ENCODE results near the gene ANKRD66. TPM values are rescaled to one million over a fixed set of nuclear protein-coding genes. Genes with fewer than 3 reads are reported as not detected.

ANKRD66 gene
- polyA plus RNA-seq, 1 of the 3 experiments (the other 2 are of a cell fraction): not detected

- Histone ChIP-seq H3K9ac (no peak overlapping the region), H3F3A (replicated peaks; ENCODE audit: insufficient read depth) (no peaks in the 10 kb centered on the region), H3K9me2 (no peaks in the 10 kb centered on the region), H3K36me3 (replicated peaks in 1 of 2; ENCODE audit: control insufficient read depth in 1 of 2, insufficient read depth in 2 of 2, low read length in 1 of 2) (no peaks in the 10 kb centered on the region), H4K20me1 (ENCODE audit: insufficient read depth) (no peaks in the 10 kb centered on the region), H3K79me2 (ENCODE audit: insufficient read depth) (no peaks in the 10 kb centered on the region), H3K4me1 (ENCODE audit: control insufficient read depth in 1 of 2, insufficient read depth in 2 of 2, low read depth in 1 of 2, low read length in 1 of 2) (no peaks in the 10 kb centered on the region), H3K4me2 (no peak overlapping the region), H3K27me3 (ENCODE audit: insufficient read depth) (no peaks in the 10 kb centered on the region), H2AFZ (ENCODE audit: low read depth) (no peak overlapping the region), H3K4me3 (ENCODE audit: low read depth in 2 of 2, low read length in 1 of 2) (no peak overlapping the region), H3K27ac (ENCODE audit: low read depth in 2 of 2, low read length in 1 of 2) (no peak overlapping the region), H3K9me3 (no peaks in the 10 kb centered on the region)
- TF ChIP-seq RCOR1 (IDR thresholded peaks at IDR 0.05; ENCODE audit: low read length): no peak
- no peak for TF ChIP-seq SMC3 (IDR thresholded peaks at IDR 0.05; ENCODE audit: low read depth, low read length)
- no peak for TF ChIP-seq CHD2 (IDR thresholded peaks at IDR 0.05; ENCODE audit: low read length, partially characterized antibody)
- no peak for TF ChIP-seq USF2 (IDR thresholded peaks at IDR 0.05; ENCODE audit: borderline replicate concordance, low read depth, low read length)
- TF ChIP-seq JUND (IDR thresholded peaks at IDR 0.05): no peak
- TF ChIP-seq NFIC (IDR thresholded peaks at IDR 0.05; ENCODE audit: borderline replicate concordance): no peak
- no peak for TF ChIP-seq IRF3 (IDR thresholded peaks at IDR 0.05; ENCODE audit: low read depth, low read length)
- no peak for TF ChIP-seq USF1 (IDR thresholded peaks at IDR 0.05; ENCODE audit: borderline replicate concordance, low read depth)
- TF ChIP-seq FOXM1 (IDR thresholded peaks at IDR 0.05; ENCODE audit: low read depth): no peak
- TF ChIP-seq ZBTB33 (IDR thresholded peaks at IDR 0.05; ENCODE audit: borderline replicate concordance, low read depth): no peak
- no peak for TF ChIP-seq GATA2 (CRISPR knock-in tag; IDR thresholded peaks at IDR 0.05)
- TF ChIP-seq ELF1 (IDR thresholded peaks at IDR 0.05): no peak
- no peak for TF ChIP-seq MXI1 (IDR thresholded peaks at IDR 0.05; ENCODE audit: low read depth, low read length)
- TF ChIP-seq MEF2A (IDR thresholded peaks at IDR 0.05; ENCODE audit: borderline replicate concordance, low read depth): no peak
- TF ChIP-seq POLR2AphosphoS5 (IDR thresholded peaks at IDR 0.05; ENCODE audit: low read depth, low read length): no peak
- ChIA-PET POLR2A (no interaction called here), CTCF (interaction anchor here (1.6 kb wide), 1 partner anchor 18 kb away, joined by 4 read pairs; no protein-coding TSS in a partner anchor)
- DNase-seq: no peak
- WGBS (ENCODE audit: low lambda C conversion rate): 8% methylated on average over 5 of the region's 5 CpGs
Measured at GRCh38 chr6:46764961-46765360, 18.2 kb downstream of the ANKRD66 start.

Data from SK-N-SH (cell line).